Activated CD4-positive, alpha-beta memory T cell treated with anti-CD3 and anti-CD28 coated beads for 36 hours (primary cell): ENCODE measurements around the gene TRIM45. TPM values are rescaled to one million over a fixed set of nuclear protein-coding genes. Genes with fewer than 3 reads are reported as not detected.
A peak's percentile ranks its signal among the peaks of the same experiment; 100 is the strongest.

Experiments used
- CTCF ChIA-PET: fragments of 350-600 bp; sonication (Branson Sonifier 250); formaldehyde crosslinking; loops from one replicate; lab custom pipeline; 2021; ENCODE audit warnings: antibody characterized with exemption, inconsistent platforms; lab: Charles Lee
- POLR2A ChIA-PET: fragments of 350-600 bp; sonication (Branson Sonifier 250); formaldehyde crosslinking; loops from one replicate; lab custom pipeline; 2021; ENCODE audit warnings: antibody characterized with exemption; lab: Charles Lee
- DNase-seq: peaks from one replicate; pipeline ENCODE4 v3.0.0-alpha.2; 2020
- H3K27ac Mint-ChIP-seq: one replicate; pipeline ENCODE4 v1.8.0; 2021; ENCODE audit warnings: mixed read lengths
- H3K27me3 Mint-ChIP-seq: one replicate; pipeline ENCODE4 v1.8.0; 2021; ENCODE audit warnings: mixed read lengths
- H3K36me3 Mint-ChIP-seq: one replicate; pipeline ENCODE4 v1.8.0; 2021; ENCODE audit warnings: mixed read lengths
- H3K4me1 Mint-ChIP-seq: one replicate; pipeline ENCODE4 v1.8.0; 2021; ENCODE audit warnings: low read depth, mixed read lengths
- H3K4me3 Mint-ChIP-seq: one replicate; pipeline ENCODE4 v1.8.0; 2021; ENCODE audit warnings: mild to moderate bottlenecking, mixed read lengths
- H3K9me3 Mint-ChIP-seq: one replicate; pipeline ENCODE4 v1.8.0; 2021; ENCODE audit warnings: mixed read lengths
- intact Hi-C: fragments of 100-400 bp; cut with micrococcal nuclease; formaldehyde crosslinking; loops from one replicate; pipeline ENCODE4 v1.15.1; 2023
- total RNA-seq, 2 experiments: library from RNA; stranded (reverse); gene quantifications; one replicate each; pipeline ENCODE4 v1.2.3, GENCODE V29; 2021

The TRIM45 gene
- total RNA-seq, 2 experiments from 2014 or later: 0.53 to 0.69 TPM

- intact Hi-C loops: no loop called here
- no peaks in the 10 kb centered on the region for H3K27me3 Mint-ChIP-seq
- ChIA-PET POLR2A (no interaction called here), CTCF (interaction anchor here (1.3 to 2.0 kb wide), 2 partner anchors 20 to 32 kb away, joined by 4 read pairs; no protein-coding TSS in a partner anchor)
- H3K4me3 Mint-ChIP-seq: no peak overlapping the region
- H3K36me3 Mint-ChIP-seq: peaks cover 74% of the 10 kb centered on the region
- H3K9me3 Mint-ChIP-seq: no peaks in the 10 kb centered on the region
- DNase-seq: no peak
- no peak overlapping the region for H3K27ac Mint-ChIP-seq
- H3K4me1 Mint-ChIP-seq: peaks cover 14% of the 10 kb centered on the region
Measured at GRCh38 chr1:117097443-117097842, 24.1 kb downstream of the TRIM45 start.

- Mint-ChIP-seq H3K27ac (no peak overlapping the region), H3K27me3 (no peaks in the 10 kb centered on the region), H3K4me3 (no peak overlapping the region), H3K9me3 (no peaks in the 10 kb centered on the region), H3K4me1 (peaks cover 16% of the 10 kb centered on the region), H3K36me3 (peaks cover 74% of the 10 kb centered on the region)
- intact Hi-C loops: no loop called here
- CTCF ChIA-PET: interaction anchor here (0.6 to 2.0 kb wide), 4 partner anchors 20 to 283 kb away, joined by 3 to 4 read pairs (median 4); no protein-coding TSS in a partner anchor
- no peak for DNase-seq
- POLR2A ChIA-PET: no interaction called here
Measured at GRCh38 chr1:117096951-117097408, 24.6 kb downstream of the TRIM45 start.

GRCh38 chr1:117094841-117095604 is 26.5 kb downstream of the TRIM45 start:
- CTCF ChIA-PET: interaction anchor here (0.9 to 5.0 kb wide), 11 partner anchors 9 to 34 kb away, joined by 3 to 43 read pairs (median 5); no protein-coding TSS in a partner anchor
- no peak for DNase-seq
- intact Hi-C loops: loop anchor here (1.0 kb wide), 1 partner anchor 18 kb away; no protein-coding TSS in a partner anchor
- Mint-ChIP-seq H3K36me3 (peaks cover 79% of the 10 kb centered on the region), H3K9me3 (no peaks in the 10 kb centered on the region), H3K4me1 (peaks cover 16% of the 10 kb centered on the region), H3K4me3 (no peak overlapping the region), H3K27me3 (no peaks in the 10 kb centered on the region), H3K27ac (no peak overlapping the region)
- POLR2A ChIA-PET: no interaction called here

GRCh38 chr1:117093870-117094621 is 27.5 kb downstream of the TRIM45 start:
- no peak overlapping the region for H3K4me3 Mint-ChIP-seq
- intact Hi-C loops: loop anchor here (1.0 kb wide), 1 partner anchor 17 kb away; no protein-coding TSS in a partner anchor
- no peaks in the 10 kb centered on the region for H3K27me3 Mint-ChIP-seq
- peaks cover 74% of the 10 kb centered on the region for H3K36me3 Mint-ChIP-seq
- ChIA-PET POLR2A (interaction anchor here (1.7 kb wide), 1 partner anchor 17 kb away, joined by 6 read pairs; no protein-coding TSS in a partner anchor), CTCF (interaction anchor here (0.7 to 5.0 kb wide), 18 partner anchors 8 to 664 kb away, joined by 3 to 43 read pairs (median 4); partner anchors contain the start of gene TTF2)
- H3K9me3 Mint-ChIP-seq: no peaks in the 10 kb centered on the region
- peaks cover 16% of the 10 kb centered on the region for H3K4me1 Mint-ChIP-seq
- no peak overlapping the region for H3K27ac Mint-ChIP-seq
- peak; percentile 57 for DNase-seq

GRCh38 chr1:117093091-117093534 is 28.4 kb downstream of the TRIM45 start:
- H3K9me3 Mint-ChIP-seq: no peaks in the 10 kb centered on the region
- peaks cover 74% of the 10 kb centered on the region for H3K36me3 Mint-ChIP-seq
- no peak overlapping the region for H3K4me3 Mint-ChIP-seq
- H3K4me1 Mint-ChIP-seq: peaks cover 16% of the 10 kb centered on the region
- DNase-seq: peak; percentile 52
- POLR2A ChIA-PET: interaction anchor here (0.9 to 1.7 kb wide), 4 partner anchors 10 to 33 kb away, joined by 3 to 6 read pairs (median 4); partner anchors contain the start of gene TTF2
- H3K27ac Mint-ChIP-seq: no peak overlapping the region
- CTCF ChIA-PET: interaction anchor here (0.7 to 5.0 kb wide), 15 partner anchors 11 to 665 kb away, joined by 3 to 43 read pairs (median 4); no protein-coding TSS in a partner anchor
- H3K27me3 Mint-ChIP-seq: no peaks in the 10 kb centered on the region
- intact Hi-C loops: no loop called here

- ChIA-PET CTCF (interaction anchor here (1.1 to 5.0 kb wide), 8 partner anchors 22 to 666 kb away, joined by 3 to 43 read pairs (median 4); no protein-coding TSS in a partner anchor), POLR2A (interaction anchor here (0.9 to 1.7 kb wide), 4 partner anchors 9 to 32 kb away, joined by 3 to 6 read pairs (median 4); partner anchors contain the start of gene TTF2)
- Mint-ChIP-seq H3K9me3 (no peaks in the 10 kb centered on the region), H3K36me3 (peaks cover 73% of the 10 kb centered on the region), H3K4me3 (no peak overlapping the region), H3K27me3 (no peaks in the 10 kb centered on the region), H3K27ac (no peak overlapping the region), H3K4me1 (peaks cover 16% of the 10 kb centered on the region)
- intact Hi-C loops: no loop called here
- no peak for DNase-seq
Measured at GRCh38 chr1:117092594-117092993, 29.0 kb downstream of the TRIM45 start.

GRCh38 chr1:117089996-117090395 is 31.6 kb downstream of the TRIM45 start:
- ChIA-PET POLR2A (interaction anchor here (0.6 to 1.4 kb wide), 2 partner anchors 7 to 30 kb away, joined by 3 read pairs; no protein-coding TSS in a partner anchor), CTCF (interaction anchor here (1.6 to 2.4 kb wide), 2 partner anchors 22 to 39 kb away, joined by 3 to 9 read pairs; no protein-coding TSS in a partner anchor)
- no peak overlapping the region for H3K4me3 Mint-ChIP-seq
- peaks cover 62% of the 10 kb centered on the region for H3K36me3 Mint-ChIP-seq
- intact Hi-C loops: no loop called here
- no peak for DNase-seq
- H3K4me1 Mint-ChIP-seq: peaks cover 16% of the 10 kb centered on the region
- no peaks in the 10 kb centered on the region for H3K27me3 Mint-ChIP-seq
- no peak overlapping the region for H3K27ac Mint-ChIP-seq
- no peaks in the 10 kb centered on the region for H3K9me3 Mint-ChIP-seq

- ChIA-PET POLR2A (no interaction called here), CTCF (no interaction called here)
- Mint-ChIP-seq H3K4me1 (peaks cover 21% of the 10 kb centered on the region), H3K27ac (no peak overlapping the region), H3K27me3 (no peaks in the 10 kb centered on the region), H3K4me3 (no peak overlapping the region), H3K9me3 (no peaks in the 10 kb centered on the region), H3K36me3 (peaks cover 63% of the 10 kb centered on the region)
- intact Hi-C loops: no loop called here
- no peak for DNase-seq
Measured at GRCh38 chr1:117087686-117088085, 33.9 kb downstream of the TRIM45 start.

- ChIA-PET POLR2A (interaction anchor here (0.6 kb wide), 1 partner anchor 22 kb away, joined by 4 read pairs; no protein-coding TSS in a partner anchor), CTCF (no interaction called here)
- no peak for DNase-seq
- no peaks in the 10 kb centered on the region for H3K9me3 Mint-ChIP-seq
- peaks cover 21% of the 10 kb centered on the region for H3K4me1 Mint-ChIP-seq
- no peaks in the 10 kb centered on the region for H3K27me3 Mint-ChIP-seq
- no peak overlapping the region for H3K4me3 Mint-ChIP-seq
- no peak overlapping the region for H3K27ac Mint-ChIP-seq
- intact Hi-C loops: no loop called here
- peaks cover 62% of the 10 kb centered on the region for H3K36me3 Mint-ChIP-seq
Measured at GRCh38 chr1:117084231-117084630, 37.3 kb downstream of the TRIM45 start.

GRCh38 chr1:117079737-117080136 is 41.8 kb downstream of the TRIM45 start:
- Mint-ChIP-seq H3K4me3 (no peak overlapping the region), H3K27me3 (no peaks in the 10 kb centered on the region), H3K36me3 (peaks cover 86% of the 10 kb centered on the region), H3K4me1 (peaks cover 51% of the 10 kb centered on the region), H3K27ac (no peak overlapping the region), H3K9me3 (no peaks in the 10 kb centered on the region)
- DNase-seq: no peak
- POLR2A ChIA-PET: no interaction called here
- CTCF ChIA-PET: interaction anchor here (1.1 to 1.4 kb wide), 2 partner anchors 12 to 49 kb away, joined by 4 to 7 read pairs; no protein-coding TSS in a partner anchor
- intact Hi-C loops: loop anchor here (5.0 kb wide), 2 partner anchors 288 to 453 kb away; partner anchors contain the start of gene MAN1A2

- no peaks in the 10 kb centered on the region for H3K27me3 Mint-ChIP-seq
- CTCF ChIA-PET: interaction anchor here (1.1 to 1.5 kb wide), 7 partner anchors 10 to 52 kb away, joined by 4 to 11 read pairs (median 5); partner anchors contain the start of gene TTF2
- peak overlapping the region; percentile 71 for H3K27ac Mint-ChIP-seq
- intact Hi-C loops: loop anchor here (1.0 to 5.0 kb wide), 8 partner anchors 17 to 580 kb away; partner anchors contain the start of genes CD101, MAN1A2 and TTF2
- POLR2A ChIA-PET: interaction anchor here (0.9 to 1.4 kb wide), 8 partner anchors 8 to 578 kb away, joined by 3 to 20 read pairs (median 6); partner anchors contain the start of gene TTF2
- H3K36me3 Mint-ChIP-seq: peaks cover 83% of the 10 kb centered on the region
- peak; percentile 79 for DNase-seq
- no peak overlapping the region for H3K4me3 Mint-ChIP-seq
- H3K9me3 Mint-ChIP-seq: no peaks in the 10 kb centered on the region
- H3K4me1 Mint-ChIP-seq: peaks cover 30% of the 10 kb centered on the region
Measured at GRCh38 chr1:117077267-117077666, 44.3 kb downstream of the TRIM45 start.
